Central memory CD8-positive, alpha-beta T cell (primary cell): Measurements from ENCODE around the gene ADARB1.
A peak's percentile ranks its signal among the peaks of the same experiment; 100 is the strongest.

Experiments used
- ATAC-seq: fragments of 150-1000 bp; cut with Tn5 transposase; replicated peaks from 2 replicates; pipeline ENCODE4 v1.10.0; 2022; ENCODE audit warnings: mild to moderate bottlenecking, moderate FRiP score, moderate number of reproducible peaks; ENCODE audit not compliant: poor library complexity, severe bottlenecking; ENCODE audit errors: extremely low read depth
- DNase-seq, 2 donors: peaks; one replicate each; pipeline ENCODE4 v3.0.0; 2021; ENCODE audit warnings: low spot score in 2 of 2
- H3K27ac Mint-ChIP-seq: one replicate; pipeline ENCODE4 v1.8.0; 2022; ENCODE audit warnings: low read depth, mild to moderate bottlenecking, moderate library complexity, mixed read lengths
- H3K27me3 Mint-ChIP-seq: one replicate; pipeline ENCODE4 v1.8.0; 2022; ENCODE audit warnings: mixed read lengths
- H3K36me3 Mint-ChIP-seq: one replicate; pipeline ENCODE4 v1.8.0; 2022; ENCODE audit warnings: mild to moderate bottlenecking, moderate library complexity, mixed read lengths; ENCODE audit not compliant: insufficient read depth
- H3K4me1 Mint-ChIP-seq: one replicate; pipeline ENCODE4 v1.8.0; 2022; ENCODE audit warnings: mixed read lengths
- H3K4me3 Mint-ChIP-seq: one replicate; pipeline ENCODE4 v1.8.0; 2022; ENCODE audit warnings: mild to moderate bottlenecking, moderate library complexity, mixed read lengths
- H3K9me3 Mint-ChIP-seq: one replicate; pipeline ENCODE4 v1.8.0; 2022; ENCODE audit warnings: mixed read lengths

The ADARB1 gene

GRCh38 chr21:45250272-45250671, 175.9 kb downstream of the ADARB1 start:
- DNase-seq (no peak), ATAC-seq (no peak)
- no peak overlapping the region for H3K4me3 Mint-ChIP-seq
- peaks cover under 1% of the 10 kb centered on the region for H3K36me3 Mint-ChIP-seq
- H3K9me3 Mint-ChIP-seq = no peaks in the 10 kb centered on the region
- H3K27me3 Mint-ChIP-seq = no peaks in the 10 kb centered on the region
- H3K4me1 Mint-ChIP-seq = peaks cover 8% of the 10 kb centered on the region
- H3K27ac Mint-ChIP-seq = no peak overlapping the region

- ATAC-seq = no peak
- Mint-ChIP-seq H3K4me3 (no peak overlapping the region), H3K27ac (peak overlapping the region; percentile 46), H3K9me3 (no peaks in the 10 kb centered on the region), H3K27me3 (no peaks in the 10 kb centered on the region), H3K4me1 (peaks cover 12% of the 10 kb centered on the region), H3K36me3 (peaks cover 2% of the 10 kb centered on the region)
- DNase-seq = no peak
These were observed 176.7 kb downstream of the ADARB1 start for GRCh38 chr21:45250914-45251634.

GRCh38 chr21:45251635-45252447, 177.5 kb downstream of the ADARB1 start:
- no peak for ATAC-seq
- no peaks in the 10 kb centered on the region for H3K9me3 Mint-ChIP-seq
- no peaks in the 10 kb centered on the region for H3K27me3 Mint-ChIP-seq
- H3K4me1 Mint-ChIP-seq = peaks cover 19% of the 10 kb centered on the region
- H3K27ac Mint-ChIP-seq = peak overlapping the region; percentile 46
- peaks cover 2% of the 10 kb centered on the region for H3K36me3 Mint-ChIP-seq
- no peak overlapping the region for H3K4me3 Mint-ChIP-seq
- no peak for DNase-seq

- Mint-ChIP-seq H3K27ac (no peak overlapping the region), H3K27me3 (no peaks in the 10 kb centered on the region), H3K36me3 (peaks cover 2% of the 10 kb centered on the region), H3K9me3 (no peaks in the 10 kb centered on the region), H3K4me3 (no peak overlapping the region), H3K4me1 (peaks cover 22% of the 10 kb centered on the region)
- DNase-seq (no peak), ATAC-seq (no peak)
These were observed 178.1 kb downstream of the ADARB1 start for GRCh38 chr21:45252448-45252925.

GRCh38 chr21:45253180-45253579, 178.8 kb downstream of the ADARB1 start:
- ATAC-seq (no peak), DNase-seq (no peak)
- H3K36me3 Mint-ChIP-seq = peaks cover 2% of the 10 kb centered on the region
- H3K4me3 Mint-ChIP-seq = no peak overlapping the region
- H3K27ac Mint-ChIP-seq = no peak overlapping the region
- H3K9me3 Mint-ChIP-seq = no peaks in the 10 kb centered on the region
- H3K27me3 Mint-ChIP-seq = no peaks in the 10 kb centered on the region
- peaks cover 22% of the 10 kb centered on the region for H3K4me1 Mint-ChIP-seq

- Mint-ChIP-seq H3K4me3 (peak overlapping the region; percentile 36), H3K4me1 (peaks cover 22% of the 10 kb centered on the region), H3K27ac (peak overlapping the region; percentile 9), H3K9me3 (no peaks in the 10 kb centered on the region), H3K27me3 (no peaks in the 10 kb centered on the region), H3K36me3 (peaks cover 3% of the 10 kb centered on the region)
- DNase-seq (no peak), ATAC-seq (no peak)
These were observed 179.5 kb downstream of the ADARB1 start for GRCh38 chr21:45253633-45254459.

- H3K4me1 Mint-ChIP-seq = peaks cover 22% of the 10 kb centered on the region
- peak overlapping the region; percentile 36 for H3K4me3 Mint-ChIP-seq
- H3K27me3 Mint-ChIP-seq = no peaks in the 10 kb centered on the region
- H3K9me3 Mint-ChIP-seq = no peaks in the 10 kb centered on the region
- H3K36me3 Mint-ChIP-seq = peaks cover 3% of the 10 kb centered on the region
- DNase-seq = no peak
- no peak for ATAC-seq
- peak overlapping the region; percentile 9 for H3K27ac Mint-ChIP-seq
These were observed 180.1 kb downstream of the ADARB1 start for GRCh38 chr21:45254460-45254930.

GRCh38 chr21:45255381-45256020, 181.1 kb downstream of the ADARB1 start:
- peak overlapping the region; percentile 36 for H3K4me3 Mint-ChIP-seq
- DNase-seq = no peak
- H3K9me3 Mint-ChIP-seq = no peaks in the 10 kb centered on the region
- H3K36me3 Mint-ChIP-seq = peaks cover 3% of the 10 kb centered on the region
- ATAC-seq = peak; percentile 62
- H3K27me3 Mint-ChIP-seq = no peaks in the 10 kb centered on the region
- no peak overlapping the region for H3K27ac Mint-ChIP-seq
- peaks cover 22% of the 10 kb centered on the region for H3K4me1 Mint-ChIP-seq

- Mint-ChIP-seq H3K27ac (no peak overlapping the region), H3K9me3 (no peaks in the 10 kb centered on the region), H3K36me3 (peaks cover 3% of the 10 kb centered on the region), H3K4me3 (peak overlapping the region; percentile 36), H3K27me3 (no peaks in the 10 kb centered on the region), H3K4me1 (peaks cover 22% of the 10 kb centered on the region)
- ATAC-seq = peak; percentile 19
- DNase-seq = no peak
These were observed 181.9 kb downstream of the ADARB1 start for GRCh38 chr21:45256021-45256911.

- no peaks in the 10 kb centered on the region for H3K27me3 Mint-ChIP-seq
- DNase-seq = no peak
- H3K36me3 Mint-ChIP-seq = peaks cover 3% of the 10 kb centered on the region
- H3K4me3 Mint-ChIP-seq = peak overlapping the region; percentile 36
- peak; percentile 31 for ATAC-seq
- H3K27ac Mint-ChIP-seq = no peak overlapping the region
- H3K4me1 Mint-ChIP-seq = peaks cover 22% of the 10 kb centered on the region
- no peaks in the 10 kb centered on the region for H3K9me3 Mint-ChIP-seq
These were observed 182.7 kb downstream of the ADARB1 start for GRCh38 chr21:45256912-45257672.
